ENCODE data around the gene TSSK1B. TPM values are rescaled to one million over a fixed set of nuclear protein-coding genes. Genes with fewer than 3 reads are reported as not detected.

The TSSK1B gene
- total and polyA plus RNA-seq, 2 experiments from 2014 or later = 0.52 TPM; not detected in 1

DNA sequence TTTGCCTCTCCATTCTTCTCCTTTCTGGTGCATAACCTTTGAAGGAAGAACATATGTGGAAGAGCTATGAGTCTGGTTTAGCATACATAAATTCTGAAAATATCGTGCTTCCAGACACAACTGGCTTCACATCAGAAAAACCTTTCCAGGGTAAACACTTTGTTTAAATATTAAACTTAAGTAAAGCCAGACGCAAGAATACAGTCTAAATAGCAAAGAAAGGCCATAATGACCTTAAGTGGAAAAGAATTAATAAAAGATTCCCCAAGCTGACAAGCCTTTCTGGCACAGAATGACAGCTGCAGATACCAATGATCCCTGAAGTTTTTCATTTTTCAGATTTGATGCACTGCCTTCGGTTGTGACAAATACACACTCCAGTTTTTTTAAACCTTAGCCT lies 13.5 kb upstream of the TSSK1B start:
- no peaks in the 10 kb centered on the region; the same call in 1 of the 2 replicates for H4K20me1 ChIP-seq (replicated peaks; ENCODE audit: insufficient read depth)
- Mint-ChIP-seq H3K9me3 (peaks cover 15% of the 10 kb centered on the region; the same call in 1 of the 3 replicates), H3K27ac (no peak overlapping the region), H3K36me3 (ENCODE audit: low read depth) (peaks cover 4% of the 10 kb centered on the region; the same call in 1 of the 3 replicates), H3K4me1 (no peaks in the 10 kb centered on the region), H3K27me3 (ENCODE audit: insufficient read depth, low read depth, poor library complexity) (peaks cover 3% of the 10 kb centered on the region), H3K4me3 (no peak overlapping the region)
- no peaks in the 10 kb centered on the region; the same call in 1 of the 2 replicates for H3K9me2 ChIP-seq (ENCODE audit: insufficient read depth)
- H3K36me3 ChIP-seq (ENCODE audit: insufficient read depth) = no peaks in the 10 kb centered on the region
- H2AFZ ChIP-seq = no peak overlapping the region
- H3K4me1 ChIP-seq (ENCODE audit: insufficient read depth) = no peaks in the 10 kb centered on the region
- H3K4me3 ChIP-seq = no peak overlapping the region
- no peaks in the 10 kb centered on the region for H3K79me2 ChIP-seq (replicated peaks; ENCODE audit: insufficient read depth)
- no peak overlapping the region for H3K27ac ChIP-seq (ENCODE audit: low read depth)
- no peak for DNase-seq (ENCODE audit: low spot score)
- no peak for ATAC-seq
- H3K4me2 ChIP-seq = no peak overlapping the region
- no peaks in the 10 kb centered on the region for H3F3A ChIP-seq (replicated peaks; ENCODE audit: low read depth)
- TF ChIP-seq ZNF114 (CRISPR knock-in tag; IDR thresholded peaks at IDR 0.05) (no peak), JUNB (IDR thresholded peaks at IDR 0.05; ENCODE audit: unreplicated experiment) (no peak), EZH2phosphoT487 (IDR thresholded peaks at IDR 0.05; ENCODE audit: unreplicated experiment) (no peak), NANOG (IDR thresholded peaks at IDR 0.05; ENCODE audit: borderline replicate concordance) (no peak), POLR2AphosphoS5 (IDR thresholded peaks at IDR 0.05; ENCODE audit: low read depth) (no peak), EZH2 (IDR thresholded peaks at IDR 0.05; ENCODE audit: low read depth, unreplicated experiment) (no peak), STAT1 (IDR thresholded peaks at IDR 0.05; ENCODE audit: unreplicated experiment) (no peak), REST (IDR thresholded peaks at IDR 0.05; ENCODE audit: unreplicated experiment) (no peak), CREB1 (CRISPR knock-in tag; IDR thresholded peaks at IDR 0.05; ENCODE audit: low read depth) (no peak), ZNF331 (CRISPR knock-in tag; IDR thresholded peaks at IDR 0.05; ENCODE audit: low read depth) (no peak), CTCF (conservative IDR thresholded peaks at IDR 0.05; ENCODE audit: low read depth in 2 of 2) (no peak), ZNF462 (CRISPR knock-in tag; IDR thresholded peaks at IDR 0.05) (no peak)
- TF ChIP-seq, protein P1, sequence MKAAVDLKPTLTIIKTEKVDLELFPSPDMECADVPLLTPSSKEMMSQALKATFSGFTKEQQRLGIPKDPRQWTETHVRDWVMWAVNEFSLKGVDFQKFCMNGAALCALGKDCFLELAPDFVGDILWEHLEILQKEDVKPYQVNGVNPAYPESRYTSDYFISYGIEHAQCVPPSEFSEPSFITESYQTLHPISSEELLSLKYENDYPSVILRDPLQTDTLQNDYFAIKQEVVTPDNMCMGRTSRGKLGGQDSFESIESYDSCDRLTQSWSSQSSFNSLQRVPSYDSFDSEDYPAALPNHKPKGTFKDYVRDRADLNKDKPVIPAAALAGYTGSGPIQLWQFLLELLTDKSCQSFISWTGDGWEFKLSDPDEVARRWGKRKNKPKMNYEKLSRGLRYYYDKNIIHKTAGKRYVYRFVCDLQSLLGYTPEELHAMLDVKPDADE (IDR thresholded peaks at IDR 0.05) = no peak
- no peaks in the 10 kb centered on the region for H3K27me3 ChIP-seq (ENCODE audit: insufficient read depth)

Data from GM23338 (cell line).